HTERT RPE-1 (cell line): ENCODE measurements around the gene THEMIS.
"Not testable (repeated sequence)": the region's sequence is repeated elsewhere in the genome, so short reads cannot be mapped to it uniquely, and the experiment has no call there.

ENCODE experiments used
- in situ Hi-C: fragments of 300-500 bp; cut with MboI; formaldehyde crosslinking; loops from 4 replicates; pipeline ENCODE4 v1.14.3; 2020; ENCODE audit warnings: low sequenced_read_pairs

THEMIS gene

GRCh38 chr6:127738423-127738822 is 162.4 kb downstream of the THEMIS start:
- in situ Hi-C loops: no loop called here

GRCh38 chr6:127737768-127738167 is 163.1 kb downstream of the THEMIS start:
- in situ Hi-C loops: no loop called here

- in situ Hi-C loops: no loop called here
Observed at GRCh38 chr6:127737009-127737486, 163.8 kb downstream of the THEMIS start.

GRCh38 chr6:127732927-127733326 is 167.9 kb downstream of the THEMIS start:
- in situ Hi-C loops: no loop called here

GRCh38 chr6:127727260-127727953 is 173.5 kb downstream of the THEMIS start:
- in situ Hi-C loops: no loop called here

GRCh38 chr6:127725821-127726220 is 175.0 kb downstream of the THEMIS start:
- in situ Hi-C loops: no loop called here

GRCh38 chr6:127718694-127719093 is 182.2 kb downstream of the THEMIS start:
- in situ Hi-C loops: no loop called here

- in situ Hi-C loops: no loop called here
Observed at GRCh38 chr6:127717384-127717783, 183.5 kb downstream of the THEMIS start.

GRCh38 chr6:127716465-127716864 is 184.4 kb downstream of the THEMIS start:
- in situ Hi-C loops: no loop called here

GRCh38 chr6:127710668-127711067 is 190.2 kb downstream of the THEMIS start:
- in situ Hi-C loops: no loop called here

- in situ Hi-C loops: no loop called here
Observed at GRCh38 chr6:127706216-127706615, 194.6 kb downstream of the THEMIS start.

GRCh38 chr6:127695108-127695507 is 205.8 kb downstream of the THEMIS start:
- in situ Hi-C loops: no loop called here

- in situ Hi-C loops: no loop called here
Observed at GRCh38 chr6:127691146-127691545, 209.7 kb downstream of the THEMIS start.

GRCh38 chr6:127690588-127690987 is 210.3 kb downstream of the THEMIS start:
- in situ Hi-C loops: no loop called here

- in situ Hi-C loops: no loop called here
Observed at GRCh38 chr6:127690092-127690491, 210.8 kb downstream of the THEMIS start.

GRCh38 chr6:127687490-127687889 is 213.4 kb downstream of the THEMIS start:
- in situ Hi-C loops: not testable (repeated sequence)

GRCh38 chr6:127686084-127686483 is 214.8 kb downstream of the THEMIS start:
- in situ Hi-C loops: no loop called here

- in situ Hi-C loops: no loop called here
Observed at GRCh38 chr6:127684501-127684900, 216.4 kb downstream of the THEMIS start.
